ENCODE measurements around the gene NVL.

The NVL gene

GRCh38 chr1:224300346-224300745, 29.6 kb downstream of the NVL start:
- TF ChIP-seq CTCF (IDR thresholded peaks at IDR 0.05; ENCODE audit: insufficient read depth, low read depth, low read length, missing control alignments), result no peak
- no peak overlapping the region for H3K4me3 ChIP-seq (ENCODE audit: low read depth, low read length)
- DNase-seq (ENCODE audit: low read depth), result no peak

- no peak overlapping the region for H3K4me3 ChIP-seq (ENCODE audit: low read depth, low read length)
- no peak for DNase-seq (ENCODE audit: low read depth)
- TF ChIP-seq CTCF (IDR thresholded peaks at IDR 0.05; ENCODE audit: insufficient read depth, low read depth, low read length, missing control alignments), result no peak
These were observed 31.3 kb downstream of the NVL start for GRCh38 chr1:224298346-224299330.

- H3K4me3 ChIP-seq (ENCODE audit: low read depth, low read length), result no peak overlapping the region
- DNase-seq (ENCODE audit: low read depth), result no peak
- TF ChIP-seq CTCF (IDR thresholded peaks at IDR 0.05; ENCODE audit: insufficient read depth, low read depth, low read length, missing control alignments), result no peak
These were observed 35.2 kb downstream of the NVL start for GRCh38 chr1:224294775-224295174.

GRCh38 chr1:224292419-224292818, 37.6 kb downstream of the NVL start:
- DNase-seq (ENCODE audit: low read depth), result no peak
- TF ChIP-seq CTCF (IDR thresholded peaks at IDR 0.05; ENCODE audit: insufficient read depth, low read depth, low read length, missing control alignments), result no peak
- no peak overlapping the region for H3K4me3 ChIP-seq (ENCODE audit: low read depth, low read length)

- DNase-seq (ENCODE audit: low read depth), result no peak
- no peak overlapping the region for H3K4me3 ChIP-seq (ENCODE audit: low read depth, low read length)
- no peak for TF ChIP-seq CTCF (IDR thresholded peaks at IDR 0.05; ENCODE audit: insufficient read depth, low read depth, low read length, missing control alignments)
These were observed 40.6 kb downstream of the NVL start for GRCh38 chr1:224289396-224289795.

- DNase-seq (ENCODE audit: low read depth), result no peak
- H3K4me3 ChIP-seq (ENCODE audit: low read depth, low read length), result no peak overlapping the region
- no peak for TF ChIP-seq CTCF (IDR thresholded peaks at IDR 0.05; ENCODE audit: insufficient read depth, low read depth, low read length, missing control alignments)
These were observed 42.3 kb downstream of the NVL start for GRCh38 chr1:224287714-224288113.
